Epithelial cell of prostate (primary cell): ENCODE results near the gene MGAT1.
"Not testable (repeated sequence)": the region's sequence is repeated elsewhere in the genome, so short reads cannot be mapped to it uniquely, and the experiment has no call there.

Source experiments
- DNase-seq: peaks from one replicate; pipeline ENCODE4 v3.0.0-alpha.2; 2011; ENCODE audit warnings: low read depth, low spot score
- H3K27ac ChIP-seq: fragments of 450-650 bp; 2 replicates; pipeline ENCODE4 v1.5.1; 2017; ENCODE audit warnings: mild to moderate bottlenecking

Gene MGAT1

GRCh38 chr5:180788651-180789410 is 13.8 kb downstream of the MGAT1 start:
- not testable (repeated sequence) for DNase-seq

GRCh38 chr5:180787711-180788431 is 14.7 kb downstream of the MGAT1 start:
- no peak for DNase-seq
- no peak overlapping the region for H3K27ac ChIP-seq

More at GRCh38 chr5:180788651-180789410, 13.8 kb downstream of the MGAT1 start:
- H3K27ac ChIP-seq, result not testable (repeated sequence)

- DNase-seq, result no peak
- H3K27ac ChIP-seq, result peak overlapping the region; percentile 81
Measured at GRCh38 chr5:180786531-180787398, 15.8 kb downstream of the MGAT1 start.

GRCh38 chr5:180785794-180786221 is 16.8 kb downstream of the MGAT1 start:
- H3K27ac ChIP-seq, result peak overlapping the region; percentile 81
- DNase-seq, result no peak

GRCh38 chr5:180785121-180785781 is 17.4 kb downstream of the MGAT1 start:
- peak overlapping the region; percentile 81 for H3K27ac ChIP-seq
- no peak for DNase-seq

- peak overlapping the region; percentile 81 for H3K27ac ChIP-seq
- no peak for DNase-seq
Measured at GRCh38 chr5:180784497-180785097, 18.0 kb downstream of the MGAT1 start.

GRCh38 chr5:180783340-180784052 is 19.1 kb downstream of the MGAT1 start:
- no peak for DNase-seq
- no peak overlapping the region for H3K27ac ChIP-seq

GRCh38 chr5:180782748-180783147 is 19.9 kb downstream of the MGAT1 start:
- H3K27ac ChIP-seq, result no peak overlapping the region
- DNase-seq, result no peak

- not testable (repeated sequence) for H3K27ac ChIP-seq, DNase-seq
Measured at GRCh38 chr5:180781900-180782326, 20.7 kb downstream of the MGAT1 start.

GRCh38 chr5:180779985-180780610 is 22.5 kb downstream of the MGAT1 start:
- DNase-seq, result no peak

GRCh38 chr5:180777475-180777874 is 25.1 kb downstream of the MGAT1 start:
- H3K27ac ChIP-seq, result no peak overlapping the region
- DNase-seq, result no peak

More at GRCh38 chr5:180779985-180780610, 22.5 kb downstream of the MGAT1 start:
- H3K27ac ChIP-seq, result no peak overlapping the region

GRCh38 chr5:180776376-180776775 is 26.2 kb downstream of the MGAT1 start:
- H3K27ac ChIP-seq, result no peak overlapping the region
- DNase-seq, result no peak

GRCh38 chr5:180775624-180776023 is 27.0 kb downstream of the MGAT1 start:
- H3K27ac ChIP-seq, result no peak overlapping the region
- no peak for DNase-seq

GRCh38 chr5:180771839-180772238 is 30.8 kb downstream of the MGAT1 start:
- no peak for DNase-seq
- H3K27ac ChIP-seq, result no peak overlapping the region

- DNase-seq, result no peak
- no peak overlapping the region for H3K27ac ChIP-seq
Measured at GRCh38 chr5:180769821-180770220, 32.8 kb downstream of the MGAT1 start.

- no peak overlapping the region for H3K27ac ChIP-seq
- DNase-seq, result no peak
Measured at GRCh38 chr5:180755601-180756000, 47.0 kb downstream of the MGAT1 start.

- no peak for DNase-seq
- H3K27ac ChIP-seq, result no peak overlapping the region
Measured at GRCh38 chr5:180744253-180744652, 58.4 kb downstream of the MGAT1 start.

GRCh38 chr5:180742727-180743126 is 59.9 kb downstream of the MGAT1 start:
- H3K27ac ChIP-seq, result no peak overlapping the region
- DNase-seq, result no peak
